Measurements from ENCODE around the gene AGXT. TPM values are rescaled to one million over a fixed set of nuclear protein-coding genes. Genes with fewer than 3 reads are reported as not detected.

Gene AGXT
- total RNA-seq, 1 experiment from 2014 or later, result 0.20 TPM

- Histone ChIP-seq H3K9me3 (no peaks in the 10 kb centered on the region), H3K4me3 (ENCODE audit: low read depth, low read length) (no peak overlapping the region), H3K27me3 (replicated peaks; ENCODE audit: control insufficient read depth, insufficient read depth, low read length) (no peaks in the 10 kb centered on the region), H3K36me3 (ENCODE audit: control insufficient read depth, insufficient read depth, low read length) (no peaks in the 10 kb centered on the region), H3K4me1 (no peaks in the 10 kb centered on the region)
- Mint-ChIP-seq H3K27ac (ENCODE audit: unreplicated experiment) (no peak overlapping the region), H3K4me1 (ENCODE audit: low read depth, unreplicated experiment) (no peaks in the 10 kb centered on the region), H3K4me3 (ENCODE audit: unreplicated experiment) (no peak overlapping the region), H3K36me3 (ENCODE audit: insufficient read depth, unreplicated experiment) (no peaks in the 10 kb centered on the region), H3K9me3 (ENCODE audit: unreplicated experiment) (no peaks in the 10 kb centered on the region), H3K27me3 (ENCODE audit: insufficient read depth, unreplicated experiment) (peaks cover 12% of the 10 kb centered on the region)
- no peak for TF ChIP-seq CTCF (IDR thresholded peaks at IDR 0.05; ENCODE audit: insufficient read depth in 1 of 2, low read depth in 1 of 2, low read length in 1 of 2, severe bottlenecking in 1 of 2, unreplicated experiment in 1 of 2)
- BruUV-seq (replicated peaks), result no TSS peak
- intact Hi-C loops (cut with micrococcal nuclease; ENCODE audit: unreplicated experiment), result no loop called here
- no peak for DNase-seq
- ChIA-PET POLR2A (no interaction called here), CTCF (no interaction called here)
Observed at GRCh38 chr2:240831594-240832204, 36.9 kb upstream of the AGXT start.

GRCh38 chr2:240832205-240832727, 36.4 kb upstream of the AGXT start:
- intact Hi-C loops (cut with micrococcal nuclease; ENCODE audit: unreplicated experiment), result no loop called here

GRCh38 chr2:240832921-240833494, 35.6 kb upstream of the AGXT start:
- no peaks in the 10 kb centered on the region for H3K36me3 Mint-ChIP-seq (ENCODE audit: insufficient read depth, unreplicated experiment)
- H3K4me3 ChIP-seq (ENCODE audit: low read depth, low read length), result no peak overlapping the region
- no peak for DNase-seq
- BruUV-seq (replicated peaks), result no TSS peak
- no peak overlapping the region for H3K4me3 Mint-ChIP-seq (ENCODE audit: unreplicated experiment)
- no peaks in the 10 kb centered on the region for H3K9me3 ChIP-seq
- CTCF ChIA-PET, result no interaction called here
- POLR2A ChIA-PET, result no interaction called here
- H3K27me3 Mint-ChIP-seq (ENCODE audit: insufficient read depth, unreplicated experiment), result peaks cover 14% of the 10 kb centered on the region
- no peak overlapping the region for H3K27ac Mint-ChIP-seq (ENCODE audit: unreplicated experiment)
- no peaks in the 10 kb centered on the region for H3K27me3 ChIP-seq (replicated peaks; ENCODE audit: control insufficient read depth, insufficient read depth, low read length)
- no peaks in the 10 kb centered on the region for H3K4me1 ChIP-seq
- intact Hi-C loops (cut with micrococcal nuclease; ENCODE audit: unreplicated experiment), result no loop called here
- TF ChIP-seq CTCF (IDR thresholded peaks at IDR 0.05; ENCODE audit: insufficient read depth in 1 of 2, low read depth in 1 of 2, low read length in 1 of 2, severe bottlenecking in 1 of 2, unreplicated experiment in 1 of 2), result no peak
- no peaks in the 10 kb centered on the region for H3K4me1 Mint-ChIP-seq (ENCODE audit: low read depth, unreplicated experiment)
- H3K9me3 Mint-ChIP-seq (ENCODE audit: unreplicated experiment), result no peaks in the 10 kb centered on the region
- H3K36me3 ChIP-seq (ENCODE audit: control insufficient read depth, insufficient read depth, low read length), result no peaks in the 10 kb centered on the region

More at GRCh38 chr2:240832205-240832727, 36.4 kb upstream of the AGXT start:
- no TSS peak for BruUV-seq (replicated peaks)
- Histone ChIP-seq H3K27me3 (replicated peaks; ENCODE audit: control insufficient read depth, insufficient read depth, low read length) (no peaks in the 10 kb centered on the region), H3K9me3 (no peaks in the 10 kb centered on the region), H3K36me3 (ENCODE audit: control insufficient read depth, insufficient read depth, low read length) (no peaks in the 10 kb centered on the region), H3K4me3 (ENCODE audit: low read depth, low read length) (no peak overlapping the region), H3K4me1 (no peaks in the 10 kb centered on the region)
- TF ChIP-seq CTCF (IDR thresholded peaks at IDR 0.05; ENCODE audit: insufficient read depth in 1 of 2, low read depth in 1 of 2, low read length in 1 of 2, severe bottlenecking in 1 of 2, unreplicated experiment in 1 of 2), result no peak
- H3K9me3 Mint-ChIP-seq (ENCODE audit: unreplicated experiment), result no peaks in the 10 kb centered on the region
- CTCF ChIA-PET, result no interaction called here
- no peak overlapping the region for H3K27ac Mint-ChIP-seq (ENCODE audit: unreplicated experiment)
- H3K4me1 Mint-ChIP-seq (ENCODE audit: low read depth, unreplicated experiment), result no peaks in the 10 kb centered on the region
- no peak overlapping the region for H3K4me3 Mint-ChIP-seq (ENCODE audit: unreplicated experiment)
- H3K36me3 Mint-ChIP-seq (ENCODE audit: insufficient read depth, unreplicated experiment), result no peaks in the 10 kb centered on the region
- peak; percentile 88 to 89 for DNase-seq
- peaks cover 12% of the 10 kb centered on the region for H3K27me3 Mint-ChIP-seq (ENCODE audit: insufficient read depth, unreplicated experiment)
- POLR2A ChIA-PET, result no interaction called here

Measured in Caco-2 (cell line).